ENCODE results near the gene PRKG2. TPM values are rescaled to one million over a fixed set of nuclear protein-coding genes. Genes with fewer than 3 reads are reported as not detected.

PRKG2 gene
- total RNA-seq, 1 donor from 2014 or later = 11.9 TPM

- Mint-ChIP-seq H3K36me3 (no peaks in the 10 kb centered on the region), H3K27me3 (peaks cover 31% of the 10 kb centered on the region), H3K4me3 (no peak overlapping the region), H3K27ac (peak overlapping the region; percentile 52), H3K9me3 (no peaks in the 10 kb centered on the region), H3K4me1 (ENCODE audit: unreplicated experiment) (peaks cover 11% of the 10 kb centered on the region)
- DNase-seq (ENCODE audit: extremely low spot score, unreplicated experiment) = no peak
- no peak for TF ChIP-seq CTCF (conservative IDR thresholded peaks at IDR 0.05)
Observed at GRCh38 chr4:81214144-81214880, 710 bp downstream of the PRKG2 start.

DNA sequence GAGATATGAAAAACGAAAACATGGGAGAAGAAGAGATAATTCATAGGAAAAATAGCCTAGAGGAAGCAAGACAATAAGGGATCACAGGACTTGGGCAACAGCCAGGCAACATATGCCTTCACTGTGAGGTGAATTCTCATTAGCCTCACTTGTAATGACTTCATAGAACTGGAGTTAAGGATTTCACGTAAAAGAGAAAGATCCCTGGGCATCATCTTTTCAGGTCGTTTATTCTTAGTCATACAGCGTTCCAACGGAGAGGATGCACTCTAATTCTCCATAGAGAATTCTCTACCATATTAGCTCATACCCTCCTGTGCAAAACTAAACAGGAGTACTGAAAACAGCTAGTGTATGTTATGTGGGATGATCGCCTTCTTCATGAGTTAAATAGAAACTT, 1.4 kb downstream of the PRKG2 start:
- no peak for TF ChIP-seq CTCF (conservative IDR thresholded peaks at IDR 0.05)
- Mint-ChIP-seq H3K27ac (no peak overlapping the region), H3K4me1 (ENCODE audit: unreplicated experiment) (peaks cover 11% of the 10 kb centered on the region), H3K36me3 (no peaks in the 10 kb centered on the region), H3K4me3 (no peak overlapping the region), H3K9me3 (no peaks in the 10 kb centered on the region), H3K27me3 (peaks cover 29% of the 10 kb centered on the region)
- no peak for DNase-seq (ENCODE audit: extremely low spot score, unreplicated experiment)

GRCh38 chr4:81211956-81212355, 3.1 kb downstream of the PRKG2 start:
- Mint-ChIP-seq H3K36me3 (no peaks in the 10 kb centered on the region), H3K4me1 (ENCODE audit: unreplicated experiment) (peaks cover 11% of the 10 kb centered on the region), H3K4me3 (no peak overlapping the region), H3K9me3 (no peaks in the 10 kb centered on the region), H3K27ac (no peak overlapping the region), H3K27me3 (peaks cover 27% of the 10 kb centered on the region)
- TF ChIP-seq CTCF (conservative IDR thresholded peaks at IDR 0.05) = no peak
- DNase-seq (ENCODE audit: extremely low spot score, unreplicated experiment) = no peak

DNA sequence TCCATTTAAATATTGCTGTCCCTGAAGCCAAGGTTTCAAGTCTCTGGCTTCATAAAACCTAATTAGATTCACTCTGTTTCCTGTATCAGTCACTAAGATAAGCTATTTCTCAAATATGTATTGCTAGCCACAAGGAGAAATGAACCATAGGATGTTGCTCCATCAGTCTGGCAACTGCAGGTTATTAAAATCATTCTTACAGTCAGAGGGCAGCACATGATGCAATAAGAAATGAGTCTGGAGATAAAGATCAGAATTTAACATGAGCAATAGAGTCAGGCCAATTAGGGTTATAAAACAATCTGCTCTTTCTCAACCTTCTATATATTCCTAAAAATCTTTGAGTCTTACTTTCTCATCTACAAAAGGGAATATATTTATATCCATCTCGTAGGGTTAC, 7.2 kb downstream of the PRKG2 start:
- Mint-ChIP-seq H3K4me1 (ENCODE audit: unreplicated experiment) (peaks cover 6% of the 10 kb centered on the region), H3K27ac (no peak overlapping the region), H3K9me3 (no peaks in the 10 kb centered on the region), H3K4me3 (no peak overlapping the region), H3K27me3 (peaks cover 25% of the 10 kb centered on the region), H3K36me3 (no peaks in the 10 kb centered on the region)
- DNase-seq (ENCODE audit: extremely low spot score, unreplicated experiment) = no peak
- no peak for TF ChIP-seq CTCF (conservative IDR thresholded peaks at IDR 0.05)

- H3K36me3 Mint-ChIP-seq = no peaks in the 10 kb centered on the region
- no peak for TF ChIP-seq CTCF (conservative IDR thresholded peaks at IDR 0.05)
- no peak for DNase-seq (ENCODE audit: extremely low spot score, unreplicated experiment)
- no peaks in the 10 kb centered on the region for H3K9me3 Mint-ChIP-seq
- H3K4me1 Mint-ChIP-seq (ENCODE audit: unreplicated experiment) = no peaks in the 10 kb centered on the region
- peaks cover 22% of the 10 kb centered on the region for H3K27me3 Mint-ChIP-seq
- H3K4me3 Mint-ChIP-seq = no peak overlapping the region
- H3K27ac Mint-ChIP-seq = no peak overlapping the region
Observed at GRCh38 chr4:81205302-81205701, 9.7 kb downstream of the PRKG2 start.
